ENCODE measurements around the gene GALNT9. TPM values are rescaled to one million over a fixed set of nuclear protein-coding genes. Genes with fewer than 3 reads are reported as not detected.
A peak's percentile ranks its signal among the peaks of the same experiment; 100 is the strongest.

GALNT9 gene
- total and polyA plus RNA-seq, 2 donors (not counting 1 experiment from before 2014, with no cell fraction given) = 0.10 to 2.8 TPM

DNA sequence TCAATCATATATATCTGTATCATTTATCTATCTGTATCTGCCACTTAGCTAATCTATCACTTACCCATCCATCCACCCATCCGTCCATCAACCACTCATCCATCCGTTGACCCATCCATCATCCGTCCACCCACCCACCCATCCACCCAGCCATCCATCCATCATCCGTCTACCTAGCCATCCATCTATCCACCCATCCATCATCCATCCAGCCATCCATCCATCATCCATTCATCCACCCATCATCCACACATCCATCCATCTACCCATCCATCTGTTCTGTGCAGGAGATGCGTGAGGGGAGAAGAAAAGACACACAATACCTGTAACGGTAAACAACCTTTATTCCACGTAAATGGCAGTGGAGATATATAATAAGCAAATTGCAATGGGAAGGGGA lies 165.0 kb downstream of the GALNT9 start:
- no peaks in the 10 kb centered on the region for H3K9me3 ChIP-seq (ENCODE audit: control insufficient read depth, insufficient read depth, low read depth, low read length)
- H3K4me2 ChIP-seq (ENCODE audit: extremely low read depth, insufficient read depth, low read length) = no peak overlapping the region
- no peaks in the 10 kb centered on the region for H3K27me3 ChIP-seq (ENCODE audit: control insufficient read depth, insufficient read depth, low read length)
- H4K20me1 ChIP-seq (ENCODE audit: control insufficient read depth, extremely low read depth, insufficient read depth, low read length) = no peaks in the 10 kb centered on the region
- H3K36me3 ChIP-seq (ENCODE audit: control insufficient read depth, insufficient read depth, low read length) = no peaks in the 10 kb centered on the region
- H3K9ac ChIP-seq (ENCODE audit: insufficient read depth, low read length) = no peak overlapping the region
- H2AFZ ChIP-seq (ENCODE audit: low read length) = no peak overlapping the region
- no peak overlapping the region for H3K4me3 ChIP-seq (replicated peaks in 1 of 4; ENCODE audit: control extremely low read depth in 1 of 4, insufficient read depth in 1 of 4, low read depth in 3 of 4, low read length in 4 of 4)
- no peak overlapping the region for H3K27ac ChIP-seq (ENCODE audit: insufficient read depth, low read length)
- peaks cover 9% of the 10 kb centered on the region for H3K4me1 ChIP-seq (ENCODE audit: control insufficient read depth, extremely low read depth, insufficient read depth, low read length)
- TF ChIP-seq, protein P1, sequence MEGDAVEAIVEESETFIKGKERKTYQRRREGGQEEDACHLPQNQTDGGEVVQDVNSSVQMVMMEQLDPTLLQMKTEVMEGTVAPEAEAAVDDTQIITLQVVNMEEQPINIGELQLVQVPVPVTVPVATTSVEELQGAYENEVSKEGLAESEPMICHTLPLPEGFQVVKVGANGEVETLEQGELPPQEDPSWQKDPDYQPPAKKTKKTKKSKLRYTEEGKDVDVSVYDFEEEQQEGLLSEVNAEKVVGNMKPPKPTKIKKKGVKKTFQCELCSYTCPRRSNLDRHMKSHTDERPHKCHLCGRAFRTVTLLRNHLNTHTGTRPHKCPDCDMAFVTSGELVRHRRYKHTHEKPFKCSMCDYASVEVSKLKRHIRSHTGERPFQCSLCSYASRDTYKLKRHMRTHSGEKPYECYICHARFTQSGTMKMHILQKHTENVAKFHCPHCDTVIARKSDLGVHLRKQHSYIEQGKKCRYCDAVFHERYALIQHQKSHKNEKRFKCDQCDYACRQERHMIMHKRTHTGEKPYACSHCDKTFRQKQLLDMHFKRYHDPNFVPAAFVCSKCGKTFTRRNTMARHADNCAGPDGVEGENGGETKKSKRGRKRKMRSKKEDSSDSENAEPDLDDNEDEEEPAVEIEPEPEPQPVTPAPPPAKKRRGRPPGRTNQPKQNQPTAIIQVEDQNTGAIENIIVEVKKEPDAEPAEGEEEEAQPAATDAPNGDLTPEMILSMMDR (conservative IDR thresholded peaks at IDR 0.05 in 1 of 2, IDR thresholded peaks at IDR 0.05 in 1 of 2; ENCODE audit: low read depth in 1 of 2, low read length in 2 of 2) = no peak
- no peak for TF ChIP-seq EZH2 (IDR thresholded peaks at IDR 0.05; ENCODE audit: low read length, missing control alignments)
- no peak for DNase-seq (ENCODE audit: low read depth in 2 of 2)
- no peaks in the 10 kb centered on the region for H3K79me2 ChIP-seq (ENCODE audit: control insufficient read depth, insufficient read depth, low read length)

DNA sequence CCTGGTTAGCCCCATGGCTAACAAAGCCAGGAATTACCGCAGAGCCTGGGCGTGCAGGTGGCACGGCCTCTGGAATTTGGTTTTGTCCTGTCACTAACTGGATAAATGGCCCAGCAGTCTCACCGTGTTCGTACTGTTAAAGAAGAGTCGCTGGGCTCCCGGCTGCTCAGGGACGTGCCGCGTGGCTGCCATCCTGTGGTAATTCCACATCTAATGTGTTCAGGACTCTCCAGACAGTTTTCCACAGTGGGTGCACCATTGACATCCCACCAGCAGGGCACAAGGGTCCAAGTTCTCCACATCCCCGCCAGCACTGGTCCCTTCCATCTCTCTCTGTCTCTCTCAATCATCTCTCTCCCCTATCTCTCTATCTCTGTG lies 165.5 kb downstream of the GALNT9 start:
- no peak overlapping the region for H2AFZ ChIP-seq (ENCODE audit: low read length)
- no peak for DNase-seq (ENCODE audit: low read depth in 2 of 2)

DNA sequence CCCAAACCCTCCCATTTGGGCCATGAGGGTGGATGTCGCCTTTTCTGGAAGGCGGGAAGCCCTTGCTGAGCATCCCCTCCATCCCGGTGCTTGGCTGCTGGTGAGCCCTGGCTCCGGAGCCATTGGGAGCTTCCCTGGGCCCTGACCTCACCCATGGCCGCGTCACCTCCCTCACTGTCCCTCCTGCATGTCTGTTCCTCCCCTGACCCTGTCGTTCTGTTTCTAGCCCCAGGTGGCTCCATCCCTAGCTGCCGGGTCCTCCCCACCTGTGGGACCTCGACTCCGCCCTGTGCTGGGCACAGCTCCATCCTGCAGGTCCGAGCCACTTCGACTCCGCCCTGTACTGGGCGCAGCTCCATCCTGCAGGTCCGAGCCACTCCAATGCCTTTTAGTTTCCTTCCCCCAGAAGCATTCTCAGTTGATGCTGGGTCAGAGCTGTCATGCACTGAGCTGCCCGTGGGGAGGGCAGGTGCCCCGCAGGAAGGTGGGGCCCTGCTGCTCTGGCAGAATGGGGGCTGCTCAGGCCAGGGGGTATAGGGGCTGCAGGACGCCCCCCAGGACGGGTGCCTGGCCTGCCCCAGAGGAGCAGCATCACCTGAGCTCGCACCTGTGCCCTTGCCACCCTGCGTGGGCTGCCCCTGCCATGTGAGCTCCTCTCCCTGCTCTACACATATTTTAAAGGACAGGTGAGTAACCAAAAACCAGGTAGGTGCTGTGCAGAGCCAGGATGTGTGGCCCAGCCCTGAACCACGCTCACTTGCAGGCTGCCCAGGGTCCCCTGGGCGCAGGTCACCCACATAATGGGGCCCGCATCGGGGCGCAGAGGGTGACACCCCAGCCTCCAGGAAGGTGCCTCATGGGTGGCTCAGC lies 166.1 kb downstream of the GALNT9 start:
- TF ChIP-seq, protein P1 (conservative IDR thresholded peaks at IDR 0.05 in 1 of 2, IDR thresholded peaks at IDR 0.05 in 1 of 2; ENCODE audit: low read depth in 1 of 2, low read length in 2 of 2) = no peak
- no peak for TF ChIP-seq EZH2 (IDR thresholded peaks at IDR 0.05; ENCODE audit: low read length, missing control alignments)
- H3K27ac ChIP-seq (ENCODE audit: insufficient read depth, low read length) = no peak overlapping the region
- H3K36me3 ChIP-seq (ENCODE audit: control insufficient read depth, insufficient read depth, low read length) = no peaks in the 10 kb centered on the region
- H3K4me3 ChIP-seq (replicated peaks in 1 of 4; ENCODE audit: control extremely low read depth in 1 of 4, insufficient read depth in 1 of 4, low read depth in 3 of 4, low read length in 4 of 4) = peak overlapping the region in 1 of 4 experiments; percentile 10
- peak overlapping the region; percentile 30 for H3K4me2 ChIP-seq (ENCODE audit: extremely low read depth, insufficient read depth, low read length)
- H3K27me3 ChIP-seq (ENCODE audit: control insufficient read depth, insufficient read depth, low read length) = no peaks in the 10 kb centered on the region
- H3K9ac ChIP-seq (ENCODE audit: insufficient read depth, low read length) = no peak overlapping the region
- no peaks in the 10 kb centered on the region for H4K20me1 ChIP-seq (ENCODE audit: control insufficient read depth, extremely low read depth, insufficient read depth, low read length)
- no peaks in the 10 kb centered on the region for H3K9me3 ChIP-seq (ENCODE audit: control insufficient read depth, insufficient read depth, low read depth, low read length)
- no peak overlapping the region for H2AFZ ChIP-seq (ENCODE audit: low read length)
- DNase-seq (ENCODE audit: low read depth in 2 of 2) = no peak
- no peaks in the 10 kb centered on the region for H3K79me2 ChIP-seq (ENCODE audit: control insufficient read depth, insufficient read depth, low read length)
- H3K4me1 ChIP-seq (ENCODE audit: control insufficient read depth, extremely low read depth, insufficient read depth, low read length) = peaks cover 9% of the 10 kb centered on the region

More for the DNA sequence above, 165.5 kb downstream of the GALNT9 start:
- TF ChIP-seq, protein P1 (conservative IDR thresholded peaks at IDR 0.05 in 1 of 2, IDR thresholded peaks at IDR 0.05 in 1 of 2; ENCODE audit: low read depth in 1 of 2, low read length in 2 of 2) = peak; percentile 5 to 34
- no peak for TF ChIP-seq EZH2 (IDR thresholded peaks at IDR 0.05; ENCODE audit: low read length, missing control alignments)
- no peak overlapping the region for H3K4me3 ChIP-seq (replicated peaks in 1 of 4; ENCODE audit: control extremely low read depth in 1 of 4, insufficient read depth in 1 of 4, low read depth in 3 of 4, low read length in 4 of 4)
- no peaks in the 10 kb centered on the region for H3K79me2 ChIP-seq (ENCODE audit: control insufficient read depth, insufficient read depth, low read length)
- no peaks in the 10 kb centered on the region for H4K20me1 ChIP-seq (ENCODE audit: control insufficient read depth, extremely low read depth, insufficient read depth, low read length)
- no peaks in the 10 kb centered on the region for H3K36me3 ChIP-seq (ENCODE audit: control insufficient read depth, insufficient read depth, low read length)
- no peaks in the 10 kb centered on the region for H3K27me3 ChIP-seq (ENCODE audit: control insufficient read depth, insufficient read depth, low read length)
- no peak overlapping the region for H3K4me2 ChIP-seq (ENCODE audit: extremely low read depth, insufficient read depth, low read length)
- H3K9me3 ChIP-seq (ENCODE audit: control insufficient read depth, insufficient read depth, low read depth, low read length) = no peaks in the 10 kb centered on the region
- no peak overlapping the region for H3K9ac ChIP-seq (ENCODE audit: insufficient read depth, low read length)
- peaks cover 9% of the 10 kb centered on the region for H3K4me1 ChIP-seq (ENCODE audit: control insufficient read depth, extremely low read depth, insufficient read depth, low read length)
- no peak overlapping the region for H3K27ac ChIP-seq (ENCODE audit: insufficient read depth, low read length)
